ENCODE results near the gene CDH4. TPM values are rescaled to one million over a fixed set of nuclear protein-coding genes. Genes with fewer than 3 reads are reported as not detected.

The CDH4 gene
- total and polyA plus RNA-seq, 9 donors: 0.12 to 4.4 (median 0.36) TPM

- no peak for DNase-seq
- no peaks in the 10 kb centered on the region for H3K36me3 ChIP-seq
- intact Hi-C loops (cut with DNase I): no loop called here
- no peak overlapping the region for H3K4me3 ChIP-seq
- whole genome bisulfite sequencing, 3 donors: 83 to 88% (median 87%) methylated on average over 10 of the region's 10 CpGs
- no peaks in the 10 kb centered on the region for H3K4me1 ChIP-seq (ENCODE audit: insufficient read depth)
- no peak overlapping the region for H3K27ac ChIP-seq
- no peaks in the 10 kb centered on the region for H3K27me3 ChIP-seq
- TF ChIP-seq POLR2A (IDR thresholded peaks at IDR 0.05): no peak
- TF ChIP-seq EP300 (IDR thresholded peaks at IDR 0.05): no peak
- TF ChIP-seq CTCF (IDR thresholded peaks at IDR 0.05): no peak
- no peaks in the 10 kb centered on the region for H3K9me3 ChIP-seq
Measured at GRCh38 chr20:61561111-61561830, 309.2 kb downstream of the CDH4 start.

GRCh38 chr20:61562491-61562890 lies 310.4 kb downstream of the CDH4 start:
- intact Hi-C loops (cut with DNase I): no loop called here
- H3K27me3 ChIP-seq: no peaks in the 10 kb centered on the region
- no peak overlapping the region for H3K4me3 ChIP-seq
- no peaks in the 10 kb centered on the region for H3K36me3 ChIP-seq
- no peaks in the 10 kb centered on the region for H3K4me1 ChIP-seq (ENCODE audit: insufficient read depth)
- no peak overlapping the region for H3K27ac ChIP-seq
- DNase-seq: no peak
- TF ChIP-seq POLR2A (IDR thresholded peaks at IDR 0.05) (no peak), EP300 (IDR thresholded peaks at IDR 0.05) (no peak), CTCF (IDR thresholded peaks at IDR 0.05) (no peak)
- 68 to 71% (median 71%) methylated on average over 8 of the region's 8 CpGs for WGBS, 3 donors
- H3K9me3 ChIP-seq: no peaks in the 10 kb centered on the region

- intact Hi-C loops (cut with DNase I): no loop called here
- Histone ChIP-seq H3K9me3 (no peaks in the 10 kb centered on the region), H3K27ac (no peak overlapping the region), H3K4me1 (ENCODE audit: insufficient read depth) (no peaks in the 10 kb centered on the region), H3K27me3 (no peaks in the 10 kb centered on the region), H3K4me3 (no peak overlapping the region), H3K36me3 (no peaks in the 10 kb centered on the region)
- DNase-seq: no peak
- WGBS, 3 donors: 65 to 69% (median 68%) methylated on average over 16 of the region's 16 CpGs
- no peak for TF ChIP-seq EP300 (IDR thresholded peaks at IDR 0.05)
- TF ChIP-seq POLR2A (IDR thresholded peaks at IDR 0.05): no peak
- no peak for TF ChIP-seq CTCF (IDR thresholded peaks at IDR 0.05)
Measured at GRCh38 chr20:61562897-61563504, 310.9 kb downstream of the CDH4 start.

GRCh38 chr20:61564628-61565027 lies 312.6 kb downstream of the CDH4 start:
- DNase-seq: no peak
- Histone ChIP-seq H3K27ac (no peak overlapping the region), H3K4me1 (ENCODE audit: insufficient read depth) (no peaks in the 10 kb centered on the region), H3K9me3 (no peaks in the 10 kb centered on the region), H3K4me3 (no peak overlapping the region), H3K36me3 (no peaks in the 10 kb centered on the region), H3K27me3 (no peaks in the 10 kb centered on the region)
- intact Hi-C loops (cut with DNase I): no loop called here
- TF ChIP-seq EP300 (IDR thresholded peaks at IDR 0.05): no peak
- no peak for TF ChIP-seq POLR2A (IDR thresholded peaks at IDR 0.05)
- no peak for TF ChIP-seq CTCF (IDR thresholded peaks at IDR 0.05)
- WGBS, 3 donors: 72 to 81% (median 76%) methylated on average over 8 of the region's 8 CpGs

All from ovary (tissue), 9 donors.